Posterior vena cava (tissue), 2 donors: ENCODE results near the gene ZNF492. TPM values are rescaled to one million over a fixed set of nuclear protein-coding genes. Genes with fewer than 3 reads are reported as not detected.

Experiments used
- total RNA-seq, 2 donors: library from RNA; stranded (reverse); fragmentation: NEBNext Ultra II Directional; extraction: Animal tissue kit (Norgen Biotek cat#: 25700); gene quantifications; one replicate each; pipeline ENCODE4 v1.2.1, GENCODE V29; 2021
- donor health status: DM: yes; HTN: yes; CAD: no.
- donor health status: DM: yes; HTN: yes; CAD: no.

The ZNF492 gene
- total RNA-seq, 2 donors from 2014 or later: 0.23 to 0.33 TPM

Other genes with a start within 250 kb of the ZNF492 start
- gene ZNF98, start 212.0 kb upstream of the ZNF492 start, total RNA-seq: 1 to 10 TPM; 1.9 to 3.8 TPM
- under 1 TPM; 0.19 to 0.32 TPM for gene ZNF99, start 149.8 kb downstream of the ZNF492 start, total RNA-seq
- not detected for gene ZNF723, start 198.0 kb downstream of the ZNF492 start, total RNA-seq